A204.1 (cell line): ENCODE measurements around the gene RNASEH1.

Source experiments
- FAIRE-seq: peaks from 2 replicates; lab custom pipeline; 2012; peaks lifted over from hg19 to GRCh38; lab: Jason Lieb, UNC

Gene RNASEH1

GRCh38 chr2:3547915-3548314, 10.2 kb downstream of the RNASEH1 start:
- no peak for FAIRE-seq

DNA sequence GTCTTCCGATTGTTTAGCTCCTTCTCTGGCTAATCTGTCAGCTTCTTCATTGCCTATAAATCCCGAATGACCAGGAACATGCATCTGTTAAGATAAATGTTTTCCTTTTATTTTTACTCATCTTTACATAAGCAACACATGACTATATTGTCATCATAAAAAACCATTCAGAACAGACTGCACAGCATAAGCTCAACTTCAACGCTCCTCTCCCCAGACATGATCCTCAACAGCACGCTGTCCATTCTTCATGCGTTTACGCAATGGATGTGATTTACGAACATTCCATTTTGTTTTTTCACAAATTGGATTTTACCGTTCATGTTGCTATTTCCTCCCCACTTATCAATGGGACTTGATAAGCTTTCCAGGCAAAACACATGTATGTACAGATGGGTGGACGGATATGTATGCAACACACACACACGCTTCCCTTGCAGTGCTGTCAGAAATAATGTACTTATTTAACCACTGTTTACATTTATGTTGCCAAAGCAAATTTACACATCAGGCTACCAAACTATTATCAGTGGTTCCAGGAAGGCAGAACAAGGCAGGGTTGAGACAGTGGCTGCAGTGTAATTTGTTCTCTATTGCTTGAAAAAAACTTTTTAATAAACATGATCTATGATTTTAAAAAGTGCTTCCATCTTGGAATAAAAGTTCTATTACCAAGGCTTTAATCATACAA, 12.2 kb downstream of the RNASEH1 start:
- FAIRE-seq = no peak

DNA sequence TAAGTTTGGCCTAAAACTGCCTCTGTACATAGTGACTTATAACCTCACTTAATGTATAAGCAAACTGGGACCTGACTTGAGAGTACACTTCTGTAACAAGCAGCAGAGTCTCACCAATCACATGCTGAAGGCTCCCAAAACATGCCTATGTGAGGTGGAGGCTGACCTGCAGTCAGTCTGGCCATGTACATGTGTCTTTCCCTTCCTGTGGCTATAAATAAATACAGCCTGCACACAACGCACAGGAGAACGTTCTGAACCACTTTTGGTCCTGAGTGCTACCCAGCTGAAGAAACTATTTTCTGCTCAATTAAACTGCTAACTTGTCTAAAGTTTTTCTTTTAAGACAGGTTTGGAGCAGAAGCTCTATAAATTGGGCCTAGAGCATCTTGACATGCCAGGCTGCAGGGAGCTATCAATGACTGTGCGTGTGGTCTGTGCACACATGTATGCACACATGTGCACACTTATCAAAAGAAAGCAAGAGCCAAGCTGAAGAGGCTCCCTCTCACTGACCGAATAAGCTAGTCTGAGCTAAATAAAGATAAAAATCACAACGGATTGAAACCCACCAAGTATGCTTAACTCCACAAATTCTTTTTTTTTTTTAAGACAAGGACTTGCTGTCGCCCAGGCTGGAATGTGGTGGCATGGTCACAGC, 15.0 kb downstream of the RNASEH1 start:
- no peak for FAIRE-seq

GRCh38 chr2:3542107-3542506, 16.0 kb downstream of the RNASEH1 start:
- no peak for FAIRE-seq

- no peak for FAIRE-seq
These were observed 18.3 kb downstream of the RNASEH1 start for GRCh38 chr2:3539836-3540235.

- no peak for FAIRE-seq
These were observed 21.2 kb downstream of the RNASEH1 start for GRCh38 chr2:3536682-3537632.

GRCh38 chr2:3535794-3536681, 22.1 kb downstream of the RNASEH1 start:
- FAIRE-seq = no peak

DNA sequence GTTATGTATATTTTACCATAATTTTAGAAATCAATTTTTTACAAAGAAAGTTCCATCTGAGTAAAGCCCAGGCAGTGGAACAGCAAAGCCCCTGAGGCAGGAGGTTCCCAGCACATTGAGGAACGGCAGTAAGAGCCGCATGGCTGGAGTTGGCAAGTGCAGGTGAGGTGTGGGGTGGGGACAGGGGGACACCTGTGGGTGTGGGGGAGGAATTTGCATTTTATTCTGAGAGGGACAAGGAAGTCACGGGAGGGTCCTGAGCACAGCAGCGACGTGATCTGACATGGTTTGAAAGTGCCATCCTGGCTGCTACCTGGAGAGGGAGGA, 22.7 kb downstream of the RNASEH1 start:
- no peak for FAIRE-seq

DNA sequence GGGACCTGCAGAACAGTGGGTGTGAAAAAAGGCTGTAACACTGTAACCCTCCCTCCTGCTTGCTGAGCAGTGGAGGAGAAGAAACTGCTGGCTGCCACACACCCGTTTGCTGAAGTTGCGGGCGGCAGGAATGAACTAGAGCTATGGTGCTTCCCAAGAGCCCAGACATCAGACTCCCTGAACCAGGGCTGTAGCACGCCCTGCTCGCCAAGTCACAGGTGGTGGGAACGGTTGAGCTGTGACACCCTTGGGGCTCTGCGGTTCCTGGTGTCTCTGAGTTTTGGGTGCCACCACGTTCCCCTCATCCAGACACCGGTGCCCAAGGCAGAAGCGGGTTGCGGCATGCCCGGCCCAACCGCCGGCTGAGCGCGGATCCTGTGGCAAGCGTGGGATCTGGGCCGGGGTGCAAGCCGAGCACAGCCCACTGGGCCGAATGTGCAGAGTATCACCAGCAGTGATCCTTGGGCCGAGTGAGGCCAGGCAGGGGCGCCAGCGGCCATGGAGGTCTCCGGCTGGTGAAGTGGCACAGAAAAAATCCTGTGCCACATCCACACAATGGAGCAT, 23.8 kb downstream of the RNASEH1 start:
- no peak for FAIRE-seq

DNA sequence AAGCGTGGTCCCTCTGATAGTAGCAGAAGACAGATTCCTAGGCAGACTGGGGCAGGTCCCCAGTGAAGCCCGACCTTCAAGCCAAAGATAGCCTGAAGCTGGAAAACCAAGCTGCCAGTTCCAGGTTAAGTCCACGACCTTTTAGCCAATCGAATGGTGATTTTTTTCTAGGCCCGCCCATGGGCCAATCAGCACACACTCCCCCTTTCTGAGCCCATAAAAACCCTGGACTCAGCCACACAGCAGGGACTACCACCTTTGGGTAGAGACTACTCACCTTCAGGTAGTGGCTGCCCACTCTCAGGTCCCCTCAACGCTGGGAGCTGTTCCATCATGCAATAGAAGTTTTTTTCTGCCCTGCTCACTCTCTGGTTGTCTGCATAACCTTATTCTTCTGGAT, 24.3 kb downstream of the RNASEH1 start:
- no peak for FAIRE-seq

GRCh38 chr2:3532941-3533340, 25.2 kb downstream of the RNASEH1 start:
- FAIRE-seq = no peak

DNA sequence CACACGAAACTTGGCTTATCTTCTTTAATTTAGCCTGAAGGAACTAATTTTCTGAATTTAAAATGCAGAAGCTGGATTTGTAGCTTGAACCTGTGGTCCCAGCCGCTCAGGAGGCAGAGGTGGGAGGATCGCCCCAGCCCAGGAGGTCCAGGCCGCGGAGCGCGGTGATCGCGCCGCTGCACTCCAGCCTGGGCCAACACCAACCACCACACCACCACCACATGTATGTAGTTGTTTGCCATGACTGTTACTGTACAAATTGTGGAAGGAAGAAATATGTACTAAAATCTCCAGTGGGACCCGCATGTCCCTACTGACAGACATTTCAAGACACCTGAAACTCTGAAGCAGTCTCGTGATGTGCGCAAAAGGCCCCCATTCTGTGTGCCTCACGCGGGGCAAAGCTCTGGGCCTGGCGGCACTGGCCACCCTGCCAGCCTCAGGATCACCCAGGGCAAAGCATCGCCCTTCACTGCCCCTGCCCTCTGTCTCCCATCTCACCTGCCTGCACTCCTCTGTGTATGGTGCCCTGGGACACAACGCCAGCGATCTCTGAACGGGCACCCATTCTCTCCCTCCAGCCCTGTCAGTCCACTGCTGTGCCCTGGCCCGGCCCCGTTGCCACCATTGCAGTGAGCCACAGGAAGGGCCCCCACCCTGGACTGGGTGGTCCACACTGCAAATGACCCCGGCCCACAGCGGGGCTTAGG, 28.7 kb downstream of the RNASEH1 start:
- FAIRE-seq = no peak

- no peak for FAIRE-seq
These were observed 30.0 kb downstream of the RNASEH1 start for GRCh38 chr2:3527886-3528785.

- no peak for FAIRE-seq
These were observed 31.3 kb downstream of the RNASEH1 start for GRCh38 chr2:3526871-3527270.

GRCh38 chr2:3523551-3524041, 34.5 kb downstream of the RNASEH1 start:
- FAIRE-seq = no peak

- no peak for FAIRE-seq
These were observed 35.1 kb downstream of the RNASEH1 start for GRCh38 chr2:3522961-3523421.

DNA sequence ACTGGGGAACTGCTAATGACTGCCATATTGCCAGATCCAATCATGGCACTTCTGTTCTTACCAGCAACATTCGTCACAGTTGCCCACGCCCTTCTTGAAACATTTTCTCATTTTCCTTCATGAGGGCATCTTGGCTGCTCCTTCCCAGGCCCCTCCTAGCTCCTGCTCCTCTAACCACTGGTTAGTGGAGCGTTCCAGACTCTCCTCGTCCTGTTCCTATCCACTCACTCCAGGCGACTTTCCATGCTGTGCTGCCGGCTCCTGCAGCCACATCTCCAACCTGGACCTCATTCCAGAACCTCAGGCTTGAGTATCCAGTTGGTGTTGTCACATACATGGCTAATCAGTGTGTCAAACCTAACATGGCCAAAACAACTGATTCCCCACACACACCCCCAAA, 37.5 kb downstream of the RNASEH1 start:
- no peak for FAIRE-seq

DNA sequence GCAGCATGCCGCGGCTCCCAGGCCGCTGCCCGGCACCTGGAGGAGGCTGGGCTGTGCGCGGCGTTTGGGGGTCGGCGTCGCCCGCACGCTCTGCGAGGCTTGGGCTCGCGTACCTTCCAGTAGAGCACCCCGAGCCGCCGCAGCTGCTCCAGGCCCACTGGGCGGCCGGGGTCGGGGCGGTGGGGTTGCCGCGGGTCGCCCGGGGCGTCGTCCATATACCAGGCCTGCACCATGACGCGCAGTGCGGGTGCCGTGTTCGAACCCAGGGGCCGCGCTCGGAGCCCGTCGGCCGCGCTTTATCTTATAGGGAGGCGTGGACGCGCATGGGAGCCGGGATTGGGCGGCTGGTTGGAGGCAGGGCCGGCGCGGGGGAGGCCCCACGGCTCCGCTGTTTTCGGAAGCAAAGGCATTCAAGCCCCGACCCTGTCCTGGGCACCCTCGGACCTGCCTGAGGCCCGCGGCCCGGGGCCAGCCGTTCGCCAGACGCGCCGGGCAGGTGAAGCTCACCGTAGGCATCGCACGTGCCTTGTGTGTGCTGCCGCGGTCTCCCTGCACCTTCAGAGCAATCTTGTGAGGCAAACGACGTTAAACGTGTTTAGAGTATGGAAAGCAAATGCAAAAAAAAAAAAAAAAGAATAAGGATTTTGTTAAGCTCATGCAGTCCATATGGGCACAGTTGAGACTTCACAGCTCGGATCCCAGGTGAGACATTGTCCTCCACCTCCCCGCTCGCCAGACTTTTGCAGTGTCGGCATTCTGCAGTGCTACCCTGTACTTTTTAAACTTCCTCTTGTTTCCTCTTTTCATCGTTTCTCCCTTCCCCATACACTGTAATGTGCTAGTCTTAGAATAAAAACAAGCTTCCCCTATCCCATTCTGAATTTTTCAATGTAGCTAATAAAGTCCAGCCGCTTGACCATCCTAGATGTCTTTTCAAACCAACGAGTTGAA, 38.6 kb downstream of the RNASEH1 start, which contains the start of gene ADI1:
ADI1 (minus strand) TSS at position 277 of the 951 bp plus-strand sequence; CDS start at position 233, 44 bp downstream.
- no peak for FAIRE-seq
